K562 (cell line): Measurements from ENCODE around the gene HOMEZ. TPM values are rescaled to one million over a fixed set of nuclear protein-coding genes. Genes with fewer than 3 reads are reported as not detected.

Experiments used
- ATAC-seq: fragments of 200-7000 bp; cut with Tn5 transposase; 3 replicates; pipeline ENCODE4 v1.9.1; 2020; ENCODE audit warnings: moderate library complexity
- BruUV-seq: library from RNA; stranded (reverse); fragments of 400-500 nt; replicated peaks from 2 replicates; lab custom pipeline; 2021; lab: Mats Ljungman, UMichigan
- CTCF ChIA-PET: fragments of 300-600 bp; formaldehyde crosslinking; extraction: SDS; loops from one replicate; lab custom pipeline; 2021; ENCODE audit warnings: low intra/inter-chr PET ratio; lab: Yijun Ruan, JAX
- POLR2A ChIA-PET: fragments of 300-600, 350-650 bp; sonication (Branson Sonifier 250); formaldehyde crosslinking; extraction: SDS; loops from one replicate; lab custom pipeline; 2021; ENCODE audit warnings: antibody characterized with exemption, inconsistent platforms; lab: Yijun Ruan, JAX
- DNase-seq, 4 experiments: peaks; one replicate each; pipeline versions ENCODE4 v3.0.0 to v3.0.0-alpha.2; 2011 to 2018; ENCODE audit warnings: low spot score in 3 of 4, mixed read lengths in 3 of 4; ENCODE audit errors: extremely low read depth in 1 of 4
- FAIRE-seq: peaks from 2 replicates; lab custom pipeline; 2011; peaks lifted over from hg19 to GRCh38; lab: Jason Lieb, UNC
- H2AFZ ChIP-seq: 2 replicates; pipeline ENCODE4 v1.6.0; 2011; ENCODE audit warnings: low read depth, low read length, control low read depth, inconsistent platforms
- H3K27ac ChIP-seq: fragments of 200-600 bp; 3 replicates; pipeline ENCODE4 v1.8.0; 2011; ENCODE audit warnings: low read depth, mild to moderate bottlenecking, control low read depth, inconsistent platforms, low read length, moderate library complexity, mixed read lengths; ENCODE audit errors: extremely low read depth
- H3K27me3 ChIP-seq, 2 experiments: fragments of 300-600 bp in 1 of 2; 2 replicates in 1 of 2; 3 replicates in 1 of 2; pipeline versions ENCODE4 v1.6.0 to v1.8.0; 2011; ENCODE audit warnings: inconsistent platforms in 2 of 2, low read length in 2 of 2, mild to moderate bottlenecking in 1 of 2, mixed read lengths in 1 of 2, moderate library complexity in 1 of 2; ENCODE audit not compliant: control insufficient read depth in 2 of 2, insufficient read depth in 2 of 2
- H3K36me3 ChIP-seq: fragments of 300-600 bp; 3 replicates; pipeline ENCODE4 v1.8.0; 2011; ENCODE audit warnings: mild to moderate bottlenecking, low read length, inconsistent platforms; ENCODE audit not compliant: control insufficient read depth, insufficient read depth
- H3K4me1 ChIP-seq, 2 experiments: fragments of 200-600 bp in 1 of 2; replicated peaks in 1 of 2; 2 replicates in 1 of 2; 3 replicates in 1 of 2; pipeline versions ENCODE4 v1.5.1 to v1.8.0; 2011; ENCODE audit warnings: inconsistent platforms in 2 of 2, low read length in 2 of 2, mild to moderate bottlenecking in 1 of 2, mixed read lengths in 1 of 2, moderate library complexity in 1 of 2; ENCODE audit not compliant: control insufficient read depth in 2 of 2, insufficient read depth in 2 of 2
- H3K4me2 ChIP-seq: 2 replicates; pipeline ENCODE4 v1.6.1; 2011; ENCODE audit warnings: low read length, control low read depth, inconsistent platforms, mixed read lengths; ENCODE audit not compliant: insufficient read depth
- H3K4me3 ChIP-seq: fragments of 200-600 bp; sonication (generic), shearing (Covaris generic); 2 replicates; pipeline ENCODE4 v1.5.1; 2016; ENCODE audit warnings: control low read depth, inconsistent platforms
- H3K79me2 ChIP-seq: fragments of 200-600 bp; 3 replicates; pipeline ENCODE4 v1.8.0; 2011; ENCODE audit warnings: low read length, inconsistent platforms; ENCODE audit not compliant: control insufficient read depth, insufficient read depth
- H3K9ac ChIP-seq, 2 experiments: 2 replicates each; pipeline versions ENCODE4 v1.6.0 to v1.6.1; 2011; ENCODE audit warnings: low read depth in 2 of 2, low read length in 2 of 2, control low read depth in 1 of 2, inconsistent platforms in 1 of 2, mild to moderate bottlenecking in 1 of 2, mixed read lengths in 1 of 2; ENCODE audit not compliant: insufficient read depth in 1 of 2
- H3K9me1 ChIP-seq: one replicate; pipeline ENCODE4 v1.6.0; 2011; ENCODE audit warnings: inconsistent platforms, mild to moderate bottlenecking, low read length, moderate library complexity; ENCODE audit not compliant: control insufficient read depth, insufficient read depth
- H3K9me3 ChIP-seq: replicated peaks from 2 replicates; pipeline ENCODE4 v1.5.1; 2011; ENCODE audit warnings: low read depth, low read length, inconsistent platforms; ENCODE audit not compliant: control insufficient read depth, insufficient read depth
- H4K20me1 ChIP-seq: replicated peaks from 2 replicates; pipeline ENCODE4 v1.6.1; 2011; ENCODE audit warnings: low read length, inconsistent platforms, mixed read lengths; ENCODE audit not compliant: control insufficient read depth, insufficient read depth
- ARID1B ChIP-seq: fragments of 450-650 bp; IDR thresholded peaks from 2 replicates; pipeline ENCODE4 v1.6.1; 2016; ENCODE audit warnings: antibody characterized with exemption, mild to moderate bottlenecking, inconsistent platforms
- CBFA2T3 ChIP-seq: fragments of 450-650 bp; IDR thresholded peaks from 2 replicates; pipeline ENCODE4 v1.6.1; 2017
- CREM ChIP-seq: IDR thresholded peaks from 2 replicates; pipeline ENCODE4 v1.6.1; 2014; ENCODE audit warnings: antibody characterized with exemption, low read depth
- GABPA ChIP-seq: fragments of 200-800 bp; sonication (Bioruptor generic); conservative IDR thresholded peaks from 2 replicates; pipeline ENCODE4 v1.6.1; 2016; ENCODE audit warnings: low read depth, missing genetic modification characterization, missing compliant biosample characterization
- GATA2 ChIP-seq: sonication (generic); formaldehyde crosslinking; IDR thresholded peaks from 2 replicates; pipeline ENCODE4 v1.4.0; 2020; ENCODE audit warnings: mild to moderate bottlenecking, missing genetic modification reagents
- MXI1 ChIP-seq: IDR thresholded peaks from 2 replicates; pipeline ENCODE4 v1.6.1; 2011; ENCODE audit warnings: low read depth, mild to moderate bottlenecking, improper control_type of control experiment, low read length
- MYBL2 ChIP-seq, 2 experiments: fragments of 450-650 bp in 1 of 2; sonication (generic) in 1 of 2; formaldehyde crosslinking in 1 of 2; IDR thresholded peaks; 2 replicates each; pipeline versions ENCODE4 v1.6.1 to v1.8.1; 2017 to 2022; ENCODE audit warnings: borderline replicate concordance in 1 of 2, inconsistent platforms in 1 of 2, low read depth in 1 of 2, mild to moderate bottlenecking in 1 of 2, missing genetic modification reagents in 1 of 2, moderate library complexity in 1 of 2
- NFE2 ChIP-seq: IDR thresholded peaks from 2 replicates; pipeline ENCODE4 v1.6.1; 2014; ENCODE audit warnings: antibody characterized with exemption, low read depth
- PTTG1 ChIP-seq: fragments of 450-650 bp; IDR thresholded peaks from 2 replicates; pipeline ENCODE4 v1.6.1; 2016; ENCODE audit warnings: low read depth, mild to moderate bottlenecking, missing genetic modification characterization, missing compliant biosample characterization
- TBL1XR1 ChIP-seq, 2 experiments: IDR thresholded peaks; 2 replicates each; pipeline ENCODE4 v1.6.1; 2012; ENCODE audit warnings: improper control_type of control experiment in 2 of 2, low read length in 2 of 2, mild to moderate bottlenecking in 1 of 2
- TGIF2 ChIP-seq: sonication (generic); formaldehyde crosslinking; IDR thresholded peaks from 2 replicates; pipeline ENCODE4 v1.8.1; 2022; ENCODE audit warnings: mild to moderate bottlenecking, missing genetic modification reagents, moderate library complexity
- THAP7 ChIP-seq: fragments of 250-450 bp; sonication (Bioruptor Pico); IDR thresholded peaks from 2 replicates; pipeline ENCODE4 v1.5.0; 2021
- ZBED1 ChIP-seq: IDR thresholded peaks from 2 replicates; pipeline ENCODE4 v1.6.1; 2014
- ZNF263 ChIP-seq: sonication (generic); formaldehyde crosslinking; IDR thresholded peaks from 2 replicates; pipeline ENCODE4 v1.8.0; 2022; ENCODE audit warnings: mild to moderate bottlenecking, missing genetic modification reagents, borderline replicate concordance
- WGBS: fragments of 100-300 bp; shearing (Covaris generic); methylation state at CpG from one replicate; pipeline ENCODE4 v1.1.6; 2016; ENCODE audit warnings: low coverage, mixed read lengths; ENCODE audit not compliant: insufficient coverage; ENCODE audit errors: missing lambda C conversion rate; 5-methylcytosine and 5-hydroxymethylcytosine counted together
- in situ Hi-C: fragments of 300-500 bp; cut with MboI; formaldehyde crosslinking; loops from 4 replicates; pipeline ENCODE4 v1.15.0; 2018; ENCODE audit warnings: inconsistent platforms, mixed read lengths
- intact Hi-C: fragments of 100-400 bp; cut with micrococcal nuclease; formaldehyde crosslinking; loops from 2 replicates; pipeline ENCODE4 v1.14.2; 2022
- polyA plus RNA-seq, 8 experiments: library from polyadenylated mRNA; depleted of rRNA in 4 of 8; stranded (reverse) in 5 of 8; unstranded in 3 of 8; fragments of >200 nt; fragmentation: Nextera tagmentation in 2 of 8; fragmentation: Illumina TruSeq in 1 of 8; extraction: Ambion mirVana in 2 of 8; extraction: Trizol in 1 of 8; gene quantifications; 2 replicates each; pipeline versions ENCODE4 v1.2.1 to v1.2.3, GENCODE V29; 2011 to 2014; ENCODE audit warnings: inconsistent platforms in 1 of 8, missing spikeins in 1 of 8
- total RNA-seq, 7 experiments: library from RNA; depleted of rRNA in 6 of 7; stranded (reverse); fragments of >200 nt in 6 of 7; fragmentation: Illumina TruSeq in 2 of 7; extraction: Trizol in 2 of 7; gene quantifications; 2 replicates each; pipeline versions ENCODE4 v1.2.1 to v1.2.3, GENCODE V29; 2011 to 2021; ENCODE audit warnings: low replicate concordance in 1 of 7
- TF ChIP-seq, protein P1 (sequence below): sonication (generic); formaldehyde crosslinking; IDR thresholded peaks from 2 replicates; pipeline ENCODE4 v1.8.0; 2022; ENCODE audit warnings: missing genetic modification reagents, mild to moderate bottlenecking, moderate library complexity, borderline replicate concordance

Gene HOMEZ
- total and polyA plus RNA-seq, 9 of the 15 experiments (the other 6 are each of a cell fraction or from before 2014, with no cell fraction given) = 3.0 to 30.2 (median 16.9) TPM

DNA sequence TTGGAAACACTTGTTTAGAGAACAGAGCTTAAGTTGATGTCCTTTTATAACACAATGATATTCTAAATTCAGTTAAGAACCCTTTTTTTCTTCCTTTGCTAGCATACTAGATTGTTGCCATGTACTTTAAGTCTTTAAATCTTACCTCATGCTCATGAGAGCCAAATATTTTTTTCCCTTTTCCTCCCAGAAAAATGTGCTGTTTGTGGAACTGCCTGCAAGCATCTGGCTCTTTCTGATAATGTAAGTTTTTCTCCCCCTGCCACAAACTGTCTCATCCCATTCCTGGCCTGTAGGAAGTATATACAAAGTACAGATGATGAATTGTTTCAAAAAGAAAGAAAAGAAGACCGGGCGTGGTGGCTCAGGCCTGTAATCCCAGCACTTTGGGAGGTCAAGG lies 42.9 kb downstream of the HOMEZ start:
- Histone ChIP-seq H4K20me1 (no peaks in the 10 kb centered on the region), H3K27me3 (no peaks in the 10 kb centered on the region), H3K4me1 (no peaks in the 10 kb centered on the region; a peak in 3 of 5 replicates), H3K9me3 (no peaks in the 10 kb centered on the region), H3K4me2 (no peak overlapping the region), H3K27ac (no peak overlapping the region), H3K79me2 (no peaks in the 10 kb centered on the region), H3K9ac (no peak overlapping the region), H3K4me3 (no peak overlapping the region), H2AFZ (peak overlapping the region; percentile 38; the same call in 1 of the 2 replicates), H3K36me3 (no peaks in the 10 kb centered on the region), H3K9me1 (no peaks in the 10 kb centered on the region)
- BruUV-seq = no TSS peak
- ChIA-PET POLR2A (interaction anchor here (0.6 kb wide), 1 partner anchor 1293 kb away, joined by 3 read pairs; no protein-coding TSS in a partner anchor), CTCF (no interaction called here)
- no CpG with 5 or more reads among the region's 2 CpGs for WGBS
- DNase-seq = peak in 1 of 4 experiments; percentile 20
- no peak for ATAC-seq
- TF ChIP-seq, protein P1, sequence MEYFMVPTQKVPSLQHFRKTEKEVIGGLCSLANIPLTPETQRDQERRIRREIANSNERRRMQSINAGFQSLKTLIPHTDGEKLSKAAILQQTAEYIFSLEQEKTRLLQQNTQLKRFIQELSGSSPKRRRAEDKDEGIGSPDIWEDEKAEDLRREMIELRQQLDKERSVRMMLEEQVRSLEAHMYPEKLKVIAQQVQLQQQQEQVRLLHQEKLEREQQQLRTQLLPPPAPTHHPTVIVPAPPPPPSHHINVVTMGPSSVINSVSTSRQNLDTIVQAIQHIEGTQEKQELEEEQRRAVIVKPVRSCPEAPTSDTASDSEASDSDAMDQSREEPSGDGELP = no peak
- TF ChIP-seq ARID1B = 0 out of 2 replicates have a peak, but pooled peaks have one; percentile 21
- 0 out of 2 replicates have a peak, but pooled peaks have one; percentile 9 for TF ChIP-seq CBFA2T3
- no peak for FAIRE-seq
- in situ Hi-C loops = no loop called here
- intact Hi-C loops = no loop called here

GRCh38 chr14:23242076-23242475 lies 43.9 kb downstream of the HOMEZ start:
- no peaks in the 10 kb centered on the region for H3K36me3 ChIP-seq
- ATAC-seq = no peak
- 0 out of 2 replicates have a peak overlapping the region, but pooled peaks have one; percentile 38 for H2AFZ ChIP-seq
- ChIA-PET POLR2A (interaction anchor here (1.0 kb wide), 1 partner anchor 17 kb away, joined by 3 read pairs; no protein-coding TSS in a partner anchor), CTCF (no interaction called here)
- H3K27ac ChIP-seq = no peak overlapping the region
- intact Hi-C loops = no loop called here
- WGBS = 40% methylated on average over 2 of the region's 3 CpGs
- no peak for FAIRE-seq
- H3K9ac ChIP-seq = no peak overlapping the region
- H4K20me1 ChIP-seq = no peaks in the 10 kb centered on the region
- peaks cover 0 to 8% of the 10 kb centered on the region in 2 experiments; a peak in 4 of 5 replicates for H3K4me1 ChIP-seq
- H3K79me2 ChIP-seq = no peaks in the 10 kb centered on the region
- no TSS peak for BruUV-seq
- H3K4me3 ChIP-seq = no peak overlapping the region
- no peaks in the 10 kb centered on the region for H3K27me3 ChIP-seq
- no peak overlapping the region for H3K4me2 ChIP-seq
- DNase-seq = no peak
- in situ Hi-C loops = no loop called here
- H3K9me1 ChIP-seq = no peaks in the 10 kb centered on the region
- no peaks in the 10 kb centered on the region for H3K9me3 ChIP-seq
- TF ChIP-seq MYBL2 (IDR thresholded peaks at IDR 0.05; ENCODE audit: low read depth) (no peak), MYBL2 (CRISPR knock-in tag; IDR thresholded peaks at IDR 0.05; ENCODE audit: borderline replicate concordance) (no peak), ZBED1 (no peak), PTTG1 (tag) (no peak), GATA2 (CRISPR knock-in tag) (no peak), THAP7 (CRISPR knock-in tag) (no peak), TBL1XR1 (IDR thresholded peaks at IDR 0.05; ENCODE audit: low read length in 2 of 2) (no peak), GABPA (tag) (no peak), NFE2 (no peak), ZNF263 (CRISPR knock-in tag) (no peak), MXI1 (no peak), TGIF2 (CRISPR knock-in tag) (no peak), CREM (no peak)
